ENCODE results near the gene CTNNA1.

The CTNNA1 gene

GRCh38 chr5:138972836-138973235, 219.6 kb downstream of the CTNNA1 start:
- DNase-seq (ENCODE audit: low read depth, low spot score) = no peak
- H3K4me3 ChIP-seq (ENCODE audit: low read depth, low read length) = no peak overlapping the region
- in situ Hi-C loops (cut with HindIII; ENCODE audit: low sequenced_read_pairs) = no loop called here
- no peak for TF ChIP-seq CTCF (IDR thresholded peaks at IDR 0.05; ENCODE audit: low read depth, low read length)

- peak; percentile 25 for DNase-seq (ENCODE audit: low read depth, low spot score)
- H3K4me3 ChIP-seq (ENCODE audit: low read depth, low read length) = no peak overlapping the region
- in situ Hi-C loops (cut with HindIII; ENCODE audit: low sequenced_read_pairs) = no loop called here
- no peak for TF ChIP-seq CTCF (IDR thresholded peaks at IDR 0.05; ENCODE audit: low read depth, low read length)
These were observed 221.2 kb downstream of the CTNNA1 start for GRCh38 chr5:138974227-138975063.

- peak; percentile 84 for DNase-seq (ENCODE audit: low read depth, low spot score)
- no peak overlapping the region for H3K4me3 ChIP-seq (ENCODE audit: low read depth, low read length)
- in situ Hi-C loops (cut with HindIII; ENCODE audit: low sequenced_read_pairs) = no loop called here
- no peak for TF ChIP-seq CTCF (IDR thresholded peaks at IDR 0.05; ENCODE audit: low read depth, low read length)
These were observed 222.0 kb downstream of the CTNNA1 start for GRCh38 chr5:138975098-138975847.

- H3K4me3 ChIP-seq (ENCODE audit: low read depth, low read length) = no peak overlapping the region
- TF ChIP-seq CTCF (IDR thresholded peaks at IDR 0.05; ENCODE audit: low read depth, low read length) = no peak
- in situ Hi-C loops (cut with HindIII; ENCODE audit: low sequenced_read_pairs) = no loop called here
- no peak for DNase-seq (ENCODE audit: low read depth, low spot score)
These were observed 224.9 kb downstream of the CTNNA1 start for GRCh38 chr5:138978080-138978479.

- in situ Hi-C loops (cut with HindIII; ENCODE audit: low sequenced_read_pairs) = no loop called here
- DNase-seq (ENCODE audit: low read depth, low spot score) = no peak
- H3K4me3 ChIP-seq (ENCODE audit: low read depth, low read length) = no peak overlapping the region
- no peak for TF ChIP-seq CTCF (IDR thresholded peaks at IDR 0.05; ENCODE audit: low read depth, low read length)
These were observed 225.4 kb downstream of the CTNNA1 start for GRCh38 chr5:138978581-138978980.

GRCh38 chr5:138979684-138980280, 226.6 kb downstream of the CTNNA1 start:
- H3K4me3 ChIP-seq (ENCODE audit: low read depth, low read length) = no peak overlapping the region
- TF ChIP-seq CTCF (IDR thresholded peaks at IDR 0.05; ENCODE audit: low read depth, low read length) = no peak
- DNase-seq (ENCODE audit: low read depth, low spot score) = no peak
- in situ Hi-C loops (cut with HindIII; ENCODE audit: low sequenced_read_pairs) = no loop called here
